ENCODE measurements around the gene IGSF3. TPM values are rescaled to one million over a fixed set of nuclear protein-coding genes. Genes with fewer than 3 reads are reported as not detected.

Gene IGSF3
- total RNA-seq, 1 experiment from 2014 or later: 3.5 TPM

- BruUV-seq (replicated peaks): no TSS peak
- TF ChIP-seq, protein P1, sequence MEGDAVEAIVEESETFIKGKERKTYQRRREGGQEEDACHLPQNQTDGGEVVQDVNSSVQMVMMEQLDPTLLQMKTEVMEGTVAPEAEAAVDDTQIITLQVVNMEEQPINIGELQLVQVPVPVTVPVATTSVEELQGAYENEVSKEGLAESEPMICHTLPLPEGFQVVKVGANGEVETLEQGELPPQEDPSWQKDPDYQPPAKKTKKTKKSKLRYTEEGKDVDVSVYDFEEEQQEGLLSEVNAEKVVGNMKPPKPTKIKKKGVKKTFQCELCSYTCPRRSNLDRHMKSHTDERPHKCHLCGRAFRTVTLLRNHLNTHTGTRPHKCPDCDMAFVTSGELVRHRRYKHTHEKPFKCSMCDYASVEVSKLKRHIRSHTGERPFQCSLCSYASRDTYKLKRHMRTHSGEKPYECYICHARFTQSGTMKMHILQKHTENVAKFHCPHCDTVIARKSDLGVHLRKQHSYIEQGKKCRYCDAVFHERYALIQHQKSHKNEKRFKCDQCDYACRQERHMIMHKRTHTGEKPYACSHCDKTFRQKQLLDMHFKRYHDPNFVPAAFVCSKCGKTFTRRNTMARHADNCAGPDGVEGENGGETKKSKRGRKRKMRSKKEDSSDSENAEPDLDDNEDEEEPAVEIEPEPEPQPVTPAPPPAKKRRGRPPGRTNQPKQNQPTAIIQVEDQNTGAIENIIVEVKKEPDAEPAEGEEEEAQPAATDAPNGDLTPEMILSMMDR (IDR thresholded peaks at IDR 0.05; ENCODE audit: unreplicated experiment): no peak
- H3K27ac Mint-ChIP-seq (ENCODE audit: low read depth, unreplicated experiment): no peak overlapping the region
- H3K27me3 Mint-ChIP-seq (ENCODE audit: insufficient read depth, unreplicated experiment): no peaks in the 10 kb centered on the region
- intact Hi-C loops (cut with micrococcal nuclease): no loop called here
- POLR2A ChIA-PET: no interaction called here
- H3K4me1 Mint-ChIP-seq (ENCODE audit: insufficient read depth, unreplicated experiment): no peaks in the 10 kb centered on the region
- no peaks in the 10 kb centered on the region for H3K9me3 Mint-ChIP-seq (ENCODE audit: unreplicated experiment)
- no peak for DNase-seq (ENCODE audit: unreplicated experiment)
- peaks cover 20% of the 10 kb centered on the region for H3K36me3 Mint-ChIP-seq (ENCODE audit: insufficient read depth, unreplicated experiment)
- H3K4me3 Mint-ChIP-seq (ENCODE audit: unreplicated experiment): no peak overlapping the region
- CTCF ChIA-PET: no interaction called here
These were observed 137.9 kb downstream of the IGSF3 start for GRCh38 chr1:116529681-116530080.

DNA sequence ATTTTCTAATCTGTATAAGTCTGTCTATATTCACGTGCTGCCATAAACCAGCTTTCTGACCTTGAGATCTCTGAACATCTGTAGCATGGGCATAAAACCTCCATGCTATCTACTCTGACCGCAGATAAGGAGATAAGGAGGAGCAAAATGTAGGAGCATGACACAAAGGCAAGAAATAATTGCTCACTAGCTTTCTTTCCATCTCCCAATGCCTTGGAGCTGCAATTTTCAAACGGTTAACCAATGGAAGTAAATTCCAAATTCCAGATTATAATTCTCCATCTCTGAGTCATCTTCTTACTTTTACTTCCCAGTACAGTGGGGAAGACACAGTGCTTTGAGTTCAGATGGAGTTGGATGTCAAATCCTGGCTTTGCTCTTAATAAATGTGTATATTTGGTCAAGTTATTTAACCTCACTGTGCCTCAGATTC, 138.3 kb downstream of the IGSF3 start:
- ChIA-PET POLR2A (no interaction called here), CTCF (no interaction called here)
- Mint-ChIP-seq H3K27ac (ENCODE audit: low read depth, unreplicated experiment) (no peak overlapping the region), H3K27me3 (ENCODE audit: insufficient read depth, unreplicated experiment) (no peaks in the 10 kb centered on the region), H3K4me3 (ENCODE audit: unreplicated experiment) (no peak overlapping the region), H3K9me3 (ENCODE audit: unreplicated experiment) (no peaks in the 10 kb centered on the region), H3K4me1 (ENCODE audit: insufficient read depth, unreplicated experiment) (no peaks in the 10 kb centered on the region), H3K36me3 (ENCODE audit: insufficient read depth, unreplicated experiment) (peaks cover 16% of the 10 kb centered on the region)
- no peak for DNase-seq (ENCODE audit: unreplicated experiment)
- BruUV-seq (replicated peaks): no TSS peak
- intact Hi-C loops (cut with micrococcal nuclease): no loop called here
- TF ChIP-seq, protein P1 (IDR thresholded peaks at IDR 0.05; ENCODE audit: unreplicated experiment): no peak

GRCh38 chr1:116528329-116529083, 139.0 kb downstream of the IGSF3 start:
- ChIA-PET CTCF (interaction anchor here (0.7 kb wide), 1 partner anchor 12 kb away, joined by 5 read pairs; no protein-coding TSS in a partner anchor), POLR2A (no interaction called here)
- H3K27ac Mint-ChIP-seq (ENCODE audit: low read depth, unreplicated experiment): no peak overlapping the region
- BruUV-seq (replicated peaks): no TSS peak
- TF ChIP-seq, protein P1 (IDR thresholded peaks at IDR 0.05; ENCODE audit: unreplicated experiment): no peak
- DNase-seq (ENCODE audit: unreplicated experiment): no peak
- H3K27me3 Mint-ChIP-seq (ENCODE audit: insufficient read depth, unreplicated experiment): no peaks in the 10 kb centered on the region
- no peaks in the 10 kb centered on the region for H3K9me3 Mint-ChIP-seq (ENCODE audit: unreplicated experiment)
- intact Hi-C loops (cut with micrococcal nuclease): no loop called here
- H3K36me3 Mint-ChIP-seq (ENCODE audit: insufficient read depth, unreplicated experiment): peaks cover 9% of the 10 kb centered on the region
- H3K4me3 Mint-ChIP-seq (ENCODE audit: unreplicated experiment): no peak overlapping the region
- no peaks in the 10 kb centered on the region for H3K4me1 Mint-ChIP-seq (ENCODE audit: insufficient read depth, unreplicated experiment)

DNA sequence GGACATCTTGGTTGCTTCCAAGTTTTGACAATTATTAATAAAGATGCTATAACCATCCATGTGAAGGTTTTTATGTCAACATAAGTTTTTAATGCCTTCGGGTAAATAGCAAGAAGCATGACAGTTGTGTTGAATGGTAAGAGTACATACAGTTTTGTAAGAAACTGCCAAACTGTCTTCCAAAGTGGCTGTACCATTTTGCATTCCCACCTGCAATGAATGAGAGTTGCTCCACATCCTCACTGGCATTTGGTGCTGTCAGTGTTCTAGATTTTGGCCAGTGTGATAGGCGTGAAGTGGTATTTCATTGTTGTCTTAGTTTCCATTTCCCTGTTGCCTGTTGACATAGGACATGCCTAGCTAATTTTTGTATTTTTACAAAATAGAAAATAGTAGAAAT, 142.1 kb downstream of the IGSF3 start:
- Mint-ChIP-seq H3K27ac (ENCODE audit: low read depth, unreplicated experiment) (no peak overlapping the region), H3K4me1 (ENCODE audit: insufficient read depth, unreplicated experiment) (peaks cover 4% of the 10 kb centered on the region), H3K9me3 (ENCODE audit: unreplicated experiment) (no peaks in the 10 kb centered on the region), H3K27me3 (ENCODE audit: insufficient read depth, unreplicated experiment) (no peaks in the 10 kb centered on the region), H3K36me3 (ENCODE audit: insufficient read depth, unreplicated experiment) (no peaks in the 10 kb centered on the region), H3K4me3 (ENCODE audit: unreplicated experiment) (no peak overlapping the region)
- ChIA-PET POLR2A (interaction anchor here (0.7 kb wide), 1 partner anchor 739 kb away, joined by 3 read pairs; no protein-coding TSS in a partner anchor), CTCF (interaction anchor here (1.0 kb wide), 1 partner anchor 9 kb away, joined by 3 read pairs; no protein-coding TSS in a partner anchor)
- TF ChIP-seq, protein P1 (IDR thresholded peaks at IDR 0.05; ENCODE audit: unreplicated experiment): no peak
- no TSS peak for BruUV-seq (replicated peaks)
- intact Hi-C loops (cut with micrococcal nuclease): no loop called here
- DNase-seq (ENCODE audit: unreplicated experiment): no peak

Small RNA genes within 50 kb of the gene (microRNA-seq; reads per million reads assigned to microRNA genes)
- gene MIR320B1: not detected
- gene MIR548AC: not detected

Other genes with a start within 250 kb of the IGSF3 start
- gene CD58, start 96.7 kb downstream of the IGSF3 start, total RNA-seq (2022): 11.0 and 13.4 TPM in 2 replicates
- gene CD2, start 86.7 kb upstream of the IGSF3 start, total RNA-seq (2022): not detected in 2 replicates
- 45.2 and 61.0 TPM in 2 replicates for gene PTGFRN, start 242.2 kb upstream of the IGSF3 start, total RNA-seq (2022)

Measured in MCF 10A (cell line).